Neural crest cell (in vitro differentiated cells): Measurements from ENCODE around the gene CDH23. TPM values are rescaled to one million over a fixed set of nuclear protein-coding genes. Genes with fewer than 3 reads are reported as not detected.

Source experiments
- DNase-seq: peaks from one replicate; pipeline ENCODE4 v3.0.0; 2021; ENCODE audit warnings: low read depth, mixed read lengths, low spot score
- H3K27ac Mint-ChIP-seq: one replicate; pipeline ENCODE4 v1.8.0; 2021; ENCODE audit warnings: mild to moderate bottlenecking, mixed read lengths; ENCODE audit not compliant: unreplicated experiment
- H3K27me3 Mint-ChIP-seq: 2 replicates; pipeline ENCODE4 v1.8.0; 2021; ENCODE audit warnings: low read depth, mild to moderate bottlenecking, mixed read lengths
- H3K36me3 Mint-ChIP-seq: 2 replicates; pipeline ENCODE4 v1.8.0; 2021; ENCODE audit warnings: low read depth, mild to moderate bottlenecking, mixed read lengths
- H3K4me1 Mint-ChIP-seq: 2 replicates; pipeline ENCODE4 v1.8.0; 2021; ENCODE audit warnings: mixed read lengths
- H3K4me3 Mint-ChIP-seq: one replicate; pipeline ENCODE4 v1.8.0; 2021; ENCODE audit warnings: mild to moderate bottlenecking, mixed read lengths
- H3K9me3 Mint-ChIP-seq: 2 replicates; pipeline ENCODE4 v1.8.0; 2021; ENCODE audit warnings: mixed read lengths
- total RNA-seq: library from RNA; stranded (reverse); gene quantifications from 2 replicates; pipeline ENCODE4 v1.2.1, GENCODE V29; 2021
- TF ChIP-seq, protein P1 (sequence below): fragments of 200-600 bp; sonication (generic); conservative IDR thresholded peaks from 2 replicates; pipeline ENCODE4 v1.5.0; 2021; ENCODE audit warnings: antibody characterized with exemption, mild to moderate bottlenecking

The CDH23 gene
- total RNA-seq, 1 donor from 2014 or later: 2.6 TPM

DNA sequence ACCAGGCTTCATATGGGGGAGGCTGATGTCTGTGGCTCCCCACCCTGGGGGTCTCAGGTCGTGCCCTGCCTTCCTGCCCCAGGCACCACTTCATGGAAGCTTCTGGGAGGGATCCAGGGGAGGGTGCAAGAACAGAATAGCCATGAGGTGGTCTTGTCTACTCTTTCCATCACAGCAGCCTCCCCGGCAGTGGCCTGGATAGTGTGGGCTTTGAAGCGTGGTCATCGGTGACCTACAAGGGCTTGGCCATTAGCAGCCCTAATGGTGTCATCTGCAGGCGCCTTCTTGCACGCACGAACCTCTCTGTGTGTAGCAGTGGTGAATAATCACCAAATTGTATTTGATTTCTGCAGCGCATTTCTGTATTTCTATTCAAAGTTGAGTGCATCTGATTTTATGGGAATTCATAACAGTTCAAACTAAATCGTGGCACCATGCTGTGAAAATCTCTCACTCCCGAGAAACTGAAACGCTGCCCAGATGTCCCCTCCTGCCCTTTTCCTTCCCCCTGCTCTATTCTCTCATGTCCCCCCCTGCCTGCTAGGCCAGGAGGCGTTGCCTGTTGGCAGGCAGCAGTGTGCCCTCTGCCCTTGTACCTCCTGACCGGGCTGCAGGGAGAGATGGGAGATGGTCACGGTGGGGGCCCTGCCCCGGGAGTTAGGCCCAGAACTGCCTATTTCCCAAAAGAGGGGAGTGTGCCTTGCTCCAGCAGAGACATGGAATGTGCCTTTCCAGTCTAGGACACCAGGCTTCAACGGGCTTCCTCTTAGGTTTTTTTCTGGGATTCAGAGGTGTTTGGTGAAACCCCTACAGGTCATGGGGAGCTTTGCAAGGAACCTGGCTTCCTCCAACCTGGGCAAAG, 34.8 kb downstream of the CDH23 start:
- TF ChIP-seq, protein P1, sequence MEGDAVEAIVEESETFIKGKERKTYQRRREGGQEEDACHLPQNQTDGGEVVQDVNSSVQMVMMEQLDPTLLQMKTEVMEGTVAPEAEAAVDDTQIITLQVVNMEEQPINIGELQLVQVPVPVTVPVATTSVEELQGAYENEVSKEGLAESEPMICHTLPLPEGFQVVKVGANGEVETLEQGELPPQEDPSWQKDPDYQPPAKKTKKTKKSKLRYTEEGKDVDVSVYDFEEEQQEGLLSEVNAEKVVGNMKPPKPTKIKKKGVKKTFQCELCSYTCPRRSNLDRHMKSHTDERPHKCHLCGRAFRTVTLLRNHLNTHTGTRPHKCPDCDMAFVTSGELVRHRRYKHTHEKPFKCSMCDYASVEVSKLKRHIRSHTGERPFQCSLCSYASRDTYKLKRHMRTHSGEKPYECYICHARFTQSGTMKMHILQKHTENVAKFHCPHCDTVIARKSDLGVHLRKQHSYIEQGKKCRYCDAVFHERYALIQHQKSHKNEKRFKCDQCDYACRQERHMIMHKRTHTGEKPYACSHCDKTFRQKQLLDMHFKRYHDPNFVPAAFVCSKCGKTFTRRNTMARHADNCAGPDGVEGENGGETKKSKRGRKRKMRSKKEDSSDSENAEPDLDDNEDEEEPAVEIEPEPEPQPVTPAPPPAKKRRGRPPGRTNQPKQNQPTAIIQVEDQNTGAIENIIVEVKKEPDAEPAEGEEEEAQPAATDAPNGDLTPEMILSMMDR: peak; percentile 24
- H3K4me3 Mint-ChIP-seq: no peak overlapping the region

GRCh38 chr10:71432101-71432905, 35.6 kb downstream of the CDH23 start:
- TF ChIP-seq, protein P1: no peak
- Mint-ChIP-seq H3K4me1 (peaks cover 6% of the 10 kb centered on the region), H3K9me3 (no peaks in the 10 kb centered on the region), H3K36me3 (no peaks in the 10 kb centered on the region), H3K27ac (no peak overlapping the region), H3K4me3 (no peak overlapping the region), H3K27me3 (peaks cover 2% of the 10 kb centered on the region)
- DNase-seq: no peak

More for the DNA sequence above, 34.8 kb downstream of the CDH23 start:
- no peaks in the 10 kb centered on the region for H3K9me3 Mint-ChIP-seq
- H3K36me3 Mint-ChIP-seq: no peaks in the 10 kb centered on the region
- peak overlapping the region; percentile 54 for H3K27ac Mint-ChIP-seq
- DNase-seq: no peak
- H3K27me3 Mint-ChIP-seq: peaks cover 2% of the 10 kb centered on the region
- peaks cover 6% of the 10 kb centered on the region for H3K4me1 Mint-ChIP-seq

DNA sequence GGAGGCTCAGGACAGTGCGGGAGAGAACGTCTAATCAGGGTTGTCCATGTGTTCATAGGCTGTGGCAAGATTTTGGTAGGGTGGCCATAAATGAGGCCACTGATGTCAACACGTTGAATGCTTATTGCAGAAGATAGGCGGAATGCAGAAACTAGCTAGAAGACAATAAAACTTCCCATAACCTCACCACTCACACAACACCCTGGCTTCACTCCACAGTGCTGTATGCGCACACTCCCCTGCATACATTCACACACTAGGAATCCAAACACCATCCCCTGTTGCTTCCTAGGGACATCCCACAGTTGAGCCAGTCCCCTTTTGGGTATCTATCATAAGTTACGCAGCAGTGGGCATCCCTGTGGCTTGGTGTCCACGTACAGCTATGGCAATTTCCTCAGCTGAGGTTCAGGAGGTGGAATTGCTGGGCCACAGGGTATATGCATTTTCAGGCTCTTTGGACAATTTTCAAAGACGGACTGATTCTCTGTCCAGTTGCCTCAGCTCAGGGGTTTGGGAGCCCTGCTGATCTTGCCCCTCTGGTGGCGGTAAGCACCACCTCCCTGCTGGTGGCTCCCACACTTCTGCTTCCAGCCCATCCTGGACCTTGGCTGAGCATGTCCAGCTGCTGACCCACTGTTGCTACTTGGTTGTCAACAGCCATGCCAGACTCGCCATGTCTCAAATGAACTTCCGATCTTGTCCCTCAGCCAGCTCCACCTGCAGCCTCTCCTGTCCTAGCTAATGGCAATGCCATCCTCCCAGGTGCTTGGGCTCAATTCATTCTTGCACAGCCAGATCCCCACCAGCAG, 36.4 kb downstream of the CDH23 start:
- Mint-ChIP-seq H3K9me3 (no peaks in the 10 kb centered on the region), H3K4me3 (no peak overlapping the region), H3K4me1 (peaks cover 6% of the 10 kb centered on the region), H3K36me3 (no peaks in the 10 kb centered on the region), H3K27ac (no peak overlapping the region), H3K27me3 (peaks cover 2% of the 10 kb centered on the region)
- DNase-seq: no peak
- TF ChIP-seq, protein P1: no peak

GRCh38 chr10:71433768-71434744, 37.3 kb downstream of the CDH23 start:
- Mint-ChIP-seq H3K27me3 (peaks cover 2% of the 10 kb centered on the region), H3K4me1 (peaks cover 6% of the 10 kb centered on the region), H3K36me3 (no peaks in the 10 kb centered on the region), H3K4me3 (no peak overlapping the region), H3K9me3 (no peaks in the 10 kb centered on the region), H3K27ac (no peak overlapping the region)
- no peak for DNase-seq
- TF ChIP-seq, protein P1: no peak
